Measurements from ENCODE around the gene MYOC.

Gene MYOC

DNA sequence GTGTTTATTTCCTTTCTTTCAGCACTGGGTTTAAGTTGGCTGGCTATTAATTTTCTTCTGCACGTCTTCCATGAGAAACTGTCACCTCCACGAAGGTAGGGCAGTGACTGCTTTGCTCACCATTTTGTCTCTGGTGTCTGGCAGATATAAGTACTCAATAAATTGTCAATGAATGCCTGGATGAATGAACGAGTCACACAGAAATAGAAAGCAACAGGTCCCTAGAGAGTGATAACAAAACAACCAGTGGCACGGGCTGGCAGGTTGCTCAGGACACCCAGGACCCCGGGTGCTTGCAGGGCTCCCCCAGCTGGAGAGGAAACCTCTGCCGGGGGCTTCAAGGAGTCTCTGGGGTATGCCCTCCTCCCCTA, 3.2 kb upstream of the MYOC start:
- no peak overlapping the region for H3K27ac ChIP-seq
- TF ChIP-seq, protein P1, sequence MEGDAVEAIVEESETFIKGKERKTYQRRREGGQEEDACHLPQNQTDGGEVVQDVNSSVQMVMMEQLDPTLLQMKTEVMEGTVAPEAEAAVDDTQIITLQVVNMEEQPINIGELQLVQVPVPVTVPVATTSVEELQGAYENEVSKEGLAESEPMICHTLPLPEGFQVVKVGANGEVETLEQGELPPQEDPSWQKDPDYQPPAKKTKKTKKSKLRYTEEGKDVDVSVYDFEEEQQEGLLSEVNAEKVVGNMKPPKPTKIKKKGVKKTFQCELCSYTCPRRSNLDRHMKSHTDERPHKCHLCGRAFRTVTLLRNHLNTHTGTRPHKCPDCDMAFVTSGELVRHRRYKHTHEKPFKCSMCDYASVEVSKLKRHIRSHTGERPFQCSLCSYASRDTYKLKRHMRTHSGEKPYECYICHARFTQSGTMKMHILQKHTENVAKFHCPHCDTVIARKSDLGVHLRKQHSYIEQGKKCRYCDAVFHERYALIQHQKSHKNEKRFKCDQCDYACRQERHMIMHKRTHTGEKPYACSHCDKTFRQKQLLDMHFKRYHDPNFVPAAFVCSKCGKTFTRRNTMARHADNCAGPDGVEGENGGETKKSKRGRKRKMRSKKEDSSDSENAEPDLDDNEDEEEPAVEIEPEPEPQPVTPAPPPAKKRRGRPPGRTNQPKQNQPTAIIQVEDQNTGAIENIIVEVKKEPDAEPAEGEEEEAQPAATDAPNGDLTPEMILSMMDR (conservative IDR thresholded peaks at IDR 0.05): peak; percentile 61
- TF ChIP-seq ZFX (IDR thresholded peaks at IDR 0.05): no peak

DNA sequence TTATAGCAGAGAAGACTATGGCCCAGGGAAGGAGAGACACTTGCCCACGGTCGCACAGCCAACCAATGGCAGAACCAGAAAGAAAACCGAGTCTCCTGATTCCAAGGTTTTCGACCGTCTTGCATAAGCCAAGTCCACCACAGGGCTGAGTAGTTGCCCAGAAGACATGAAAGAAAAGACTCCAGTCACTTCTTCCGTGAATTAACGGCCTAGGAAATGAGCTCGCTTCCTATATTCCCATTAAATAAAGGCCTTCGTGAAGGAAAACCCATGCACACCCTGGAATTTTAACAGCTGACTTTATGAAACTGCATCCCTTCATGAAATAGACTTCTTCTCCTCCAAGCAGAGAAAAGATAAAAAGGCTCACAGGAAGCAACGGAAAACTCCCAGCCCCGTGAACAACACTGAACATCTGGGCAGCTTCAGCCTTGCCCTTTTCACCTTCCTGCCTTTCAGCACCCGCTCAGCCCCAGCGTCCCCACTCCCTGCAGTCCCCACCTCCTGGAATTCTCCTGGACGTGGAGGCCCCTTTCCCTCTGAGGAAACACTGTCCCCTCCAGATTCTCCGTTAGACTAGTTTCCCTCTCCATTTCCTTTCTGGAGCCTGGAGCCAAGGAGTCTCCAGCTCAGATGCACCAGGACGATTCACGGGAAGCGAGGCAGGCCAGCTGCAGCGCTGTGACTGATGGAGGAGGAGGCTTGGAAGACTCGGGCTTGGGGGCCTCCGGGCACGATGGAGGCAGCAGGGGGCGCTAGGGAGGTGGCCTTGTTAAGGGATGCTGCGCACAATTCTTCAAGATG, 2.7 kb upstream of the MYOC start:
- TF ChIP-seq ZFX (IDR thresholded peaks at IDR 0.05): no peak
- TF ChIP-seq, protein P1 (conservative IDR thresholded peaks at IDR 0.05): peak; percentile 87
- no peak overlapping the region for H3K27ac ChIP-seq

DNA sequence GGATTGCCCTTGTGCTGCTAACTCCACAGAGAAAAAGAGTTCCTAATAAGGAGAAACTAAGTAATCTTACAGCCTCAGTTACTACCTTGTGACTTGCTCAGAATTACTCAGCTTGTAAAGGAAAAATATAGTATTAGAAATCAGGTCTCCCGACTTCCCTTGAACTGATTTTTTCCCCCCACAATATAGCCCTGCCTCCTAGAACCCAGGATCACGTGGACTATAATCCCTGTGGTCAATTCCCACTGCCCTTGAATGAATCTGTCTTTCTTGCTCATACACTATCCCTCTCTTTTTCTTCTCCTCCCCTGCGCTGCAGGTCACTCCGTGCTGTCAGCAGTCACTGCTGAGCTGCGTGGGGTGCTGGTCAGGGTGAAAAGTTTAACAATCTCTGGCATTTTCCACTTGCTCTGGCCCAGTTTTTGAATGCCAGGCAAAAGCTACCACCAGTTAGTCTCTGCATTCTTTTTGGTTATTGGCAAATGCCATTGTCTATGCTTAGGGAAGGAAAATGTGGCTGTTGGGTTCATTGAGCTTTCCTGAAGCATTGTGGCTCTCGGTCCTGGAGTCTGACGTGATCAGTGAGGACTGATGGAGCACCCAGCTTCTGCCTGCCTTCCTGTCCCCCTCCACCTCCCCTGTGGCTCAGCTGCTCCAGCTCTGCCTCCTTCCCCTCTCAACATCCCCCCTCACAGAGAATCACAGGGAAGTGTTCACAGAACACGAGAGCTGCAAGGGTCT, 1.9 kb upstream of the MYOC start:
- TF ChIP-seq ZFX (IDR thresholded peaks at IDR 0.05): no peak
- TF ChIP-seq, protein P1 (conservative IDR thresholded peaks at IDR 0.05): no peak
- no peak overlapping the region for H3K27ac ChIP-seq

DNA sequence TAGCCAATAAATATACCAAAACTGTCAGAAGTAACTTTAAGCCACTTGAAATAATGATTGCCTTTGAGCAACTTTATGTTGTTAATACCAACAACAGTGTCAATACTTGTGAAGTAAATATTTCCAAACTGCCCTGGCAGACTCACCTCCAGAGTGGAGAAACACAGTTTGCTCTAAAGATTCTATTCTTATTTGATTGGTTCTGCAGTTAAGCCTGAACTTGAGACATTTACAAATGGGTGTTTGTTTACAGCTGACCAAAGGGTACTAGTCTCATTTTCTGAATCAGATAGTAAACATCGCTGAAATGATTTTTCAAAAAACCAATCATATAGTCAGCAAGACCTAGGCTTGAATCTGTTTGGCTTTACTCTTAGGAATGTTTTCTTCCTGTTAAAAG, 1.3 kb upstream of the MYOC start:
- TF ChIP-seq ZFX (IDR thresholded peaks at IDR 0.05): no peak
- H3K27ac ChIP-seq: no peak overlapping the region

DNA sequence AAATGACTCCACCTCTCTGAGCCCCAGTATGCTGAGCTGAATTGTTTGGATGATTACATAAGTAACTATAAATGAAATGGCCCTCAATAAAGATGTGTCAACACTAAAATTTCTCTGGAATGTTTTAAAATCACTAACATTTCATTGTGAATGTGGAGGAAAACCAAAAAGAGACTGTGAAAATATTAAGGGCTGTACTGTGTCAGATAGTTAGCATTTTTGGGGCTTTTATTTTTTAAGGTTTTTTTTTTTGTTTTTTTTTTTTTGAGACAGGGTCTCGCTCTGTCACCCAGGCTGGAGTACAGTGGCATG, 6.3 kb downstream of the MYOC start:
- H3K27ac ChIP-seq: no peak overlapping the region
- TF ChIP-seq ZFX (IDR thresholded peaks at IDR 0.05): no peak
- TF ChIP-seq, protein P1 (conservative IDR thresholded peaks at IDR 0.05): no peak

DNA sequence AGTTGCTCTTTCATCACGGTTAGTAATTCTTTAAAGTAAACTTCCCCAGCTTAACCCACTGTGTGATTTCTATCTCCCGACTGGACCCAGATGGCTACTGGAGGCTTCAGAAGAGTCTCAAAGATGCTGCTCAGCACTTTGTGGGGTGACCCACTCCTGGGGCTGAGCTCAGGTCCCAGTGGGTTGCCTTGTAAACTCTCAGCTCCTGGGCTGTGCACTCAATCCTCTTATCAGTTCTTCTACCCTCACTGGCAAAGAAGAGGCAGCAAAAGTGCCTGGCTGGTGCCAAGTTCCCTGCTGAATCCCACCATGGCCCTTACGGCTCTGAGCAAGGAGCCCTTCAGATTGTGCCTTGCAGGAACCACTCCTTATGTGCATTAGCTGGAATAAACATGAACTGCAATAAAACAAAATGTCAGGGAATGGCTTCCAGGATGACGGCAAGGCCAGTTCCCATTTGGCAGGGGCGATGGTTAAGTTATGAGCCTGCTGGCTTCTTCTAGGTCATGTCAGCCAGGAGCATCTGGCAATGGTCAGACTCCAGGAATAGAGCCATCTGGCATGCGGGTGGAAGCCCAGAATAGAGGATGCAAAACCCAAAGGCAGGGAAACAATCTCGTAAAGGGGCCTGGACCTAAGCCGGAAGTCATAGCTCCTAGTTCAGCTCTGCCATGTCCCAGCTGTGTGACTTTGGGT, 6.8 kb downstream of the MYOC start:
- peak overlapping the region; percentile 13 for H3K27ac ChIP-seq
- no peak for TF ChIP-seq ZFX (IDR thresholded peaks at IDR 0.05)
- TF ChIP-seq, protein P1 (conservative IDR thresholded peaks at IDR 0.05): no peak

DNA sequence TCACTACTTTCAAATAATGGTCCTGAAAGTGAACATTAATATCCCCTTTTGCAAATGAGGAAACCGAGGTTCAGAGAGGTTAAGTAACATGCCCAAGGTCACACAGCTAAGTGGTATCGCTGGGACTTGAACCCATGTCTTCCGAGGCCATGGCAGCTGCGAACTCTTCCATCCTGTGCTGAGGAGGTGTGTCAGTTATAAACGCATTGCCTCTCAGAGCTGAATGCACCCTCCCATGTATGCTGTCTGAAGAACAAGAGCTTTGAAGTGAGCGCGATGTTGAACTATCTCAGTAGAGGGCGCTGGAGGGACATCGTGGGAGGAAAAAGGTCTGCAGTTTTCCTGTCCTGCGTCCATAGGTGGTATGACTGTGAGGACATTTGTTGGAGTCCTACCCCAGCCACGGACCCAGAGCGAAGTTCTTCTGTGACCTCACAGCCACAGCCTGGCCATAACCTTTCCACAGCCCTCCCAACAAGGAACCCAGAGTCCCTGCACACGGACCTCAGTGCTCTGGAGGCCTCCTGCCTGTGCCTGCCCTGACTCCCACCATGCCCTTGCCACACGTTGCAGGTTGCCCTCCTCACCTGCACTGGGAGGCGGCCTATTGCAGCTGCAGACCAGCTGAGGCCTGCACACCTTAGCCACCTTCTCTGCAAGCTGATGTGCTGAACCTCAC, 7.5 kb downstream of the MYOC start:
- H3K27ac ChIP-seq: peak overlapping the region; percentile 13
- TF ChIP-seq ZFX (IDR thresholded peaks at IDR 0.05): no peak
- TF ChIP-seq, protein P1 (conservative IDR thresholded peaks at IDR 0.05): peak; percentile 91
